SK-N-SH (cell line): ENCODE measurements around the gene BCAS2. TPM values are rescaled to one million over a fixed set of nuclear protein-coding genes. Genes with fewer than 3 reads are reported as not detected.

ENCODE experiments used
- CTCF ChIA-PET: fragments of 300-600, 350-600 bp; formaldehyde crosslinking; extraction: SDS; loops from one replicate; lab custom pipeline; 2021; lab: Yijun Ruan, JAX
- POLR2A ChIA-PET: fragments of 350-600 bp; sonication (Branson Sonifier 250); formaldehyde crosslinking; extraction: SDS; loops from one replicate; lab custom pipeline; 2020; ENCODE audit warnings: antibody characterized with exemption, inconsistent platforms; lab: Yijun Ruan, JAX
- DNase-seq: peaks from one replicate; pipeline ENCODE4 v3.0.0; 2012
- H2AFZ ChIP-seq: fragments of 200-600 bp; sonication (generic); 2 replicates; pipeline ENCODE4 v1.8.1; 2016; ENCODE audit warnings: antibody characterized with exemption, mild to moderate bottlenecking, low read depth
- H3F3A ChIP-seq: fragments of 200-600 bp; sonication (generic); replicated peaks from 2 replicates; pipeline ENCODE3; 2016; ENCODE audit warnings: antibody characterized with exemption, mild to moderate bottlenecking; ENCODE audit not compliant: insufficient read depth
- H3K27ac ChIP-seq, 2 experiments: fragments of 200-500 bp in 1 of 2; fragments of 200-600 bp in 1 of 2; sonication (Bioruptor generic) in 1 of 2; sonication (generic), shearing (Covaris generic) in 1 of 2; 2 replicates each; pipeline versions ENCODE4 v1.5.1 to v1.6.1; 2014 to 2016; ENCODE audit warnings: low read depth in 2 of 2, inconsistent platforms in 1 of 2, low read length in 1 of 2, mild to moderate bottlenecking in 1 of 2, mixed read lengths in 1 of 2
- H3K27me3 ChIP-seq: fragments of 200-600 bp; sonication (generic), shearing (Covaris generic); 2 replicates; pipeline ENCODE4 v1.6.1; 2016; ENCODE audit warnings: mixed run types; ENCODE audit not compliant: insufficient read depth
- H3K36me3 ChIP-seq, 2 experiments: fragments of 200-500 bp in 1 of 2; fragments of 200-600 bp in 1 of 2; sonication (Bioruptor generic) in 1 of 2; sonication (generic) in 1 of 2; replicated peaks in 1 of 2; 2 replicates each; pipeline versions ENCODE3 to v1.5.1; 2014 to 2016; ENCODE audit warnings: low read length in 1 of 2, mild to moderate bottlenecking in 1 of 2; ENCODE audit not compliant: insufficient read depth in 2 of 2, control insufficient read depth in 1 of 2
- H3K4me1 ChIP-seq, 2 experiments: fragments of 200-500 bp in 1 of 2; fragments of 200-600 bp in 1 of 2; sonication (Bioruptor generic) in 1 of 2; sonication (generic), shearing (Covaris generic) in 1 of 2; 2 replicates each; pipeline versions ENCODE4 v1.5.1 to v1.6.1; 2014 to 2016; ENCODE audit warnings: low read depth in 1 of 2, low read length in 1 of 2, mixed run types in 1 of 2; ENCODE audit not compliant: insufficient read depth in 2 of 2, control insufficient read depth in 1 of 2
- H3K4me2 ChIP-seq: fragments of 200-600 bp; sonication (generic), shearing (Covaris generic); 2 replicates; pipeline ENCODE4 v1.6.1; 2017; ENCODE audit warnings: mixed run types
- H3K4me3 ChIP-seq, 2 experiments: fragments of 200-500 bp in 1 of 2; fragments of 200-600 bp in 1 of 2; sonication (Bioruptor generic) in 1 of 2; sonication (generic), shearing (Covaris generic) in 1 of 2; 2 replicates each; pipeline versions ENCODE4 v1.5.1 to v1.8.1; 2014 to 2016; ENCODE audit warnings: low read depth in 2 of 2, inconsistent platforms in 1 of 2, low read length in 1 of 2, mild to moderate bottlenecking in 1 of 2, mixed read lengths in 1 of 2, moderate library complexity in 1 of 2
- H3K79me2 ChIP-seq: fragments of 200-600 bp; sonication (generic); 2 replicates; pipeline ENCODE4 v1.8.1; 2017; ENCODE audit warnings: mild to moderate bottlenecking; ENCODE audit not compliant: insufficient read depth
- H3K9ac ChIP-seq: fragments of 200-600 bp; sonication (generic); 2 replicates; pipeline ENCODE4 v1.6.1; 2017; ENCODE audit warnings: mixed run types
- H3K9me2 ChIP-seq: fragments of 200-600 bp; sonication (generic); 2 replicates; pipeline ENCODE4 v1.6.1; 2017; ENCODE audit warnings: mixed run types
- H3K9me3 ChIP-seq: fragments of 200-600 bp; sonication (generic); 2 replicates; pipeline ENCODE4 v1.6.1; 2017; ENCODE audit warnings: mixed run types, mild to moderate bottlenecking, moderate library complexity
- H4K20me1 ChIP-seq: fragments of 200-600 bp; sonication (generic); 2 replicates; pipeline ENCODE4 v1.6.1; 2017; ENCODE audit warnings: mild to moderate bottlenecking, mixed run types; ENCODE audit not compliant: insufficient read depth
- CHD2 ChIP-seq: fragments of 150-350 bp; IDR thresholded peaks from 2 replicates; pipeline ENCODE4 v1.6.1; 2018; ENCODE audit warnings: low read length; ENCODE audit not compliant: partially characterized antibody
- FOSL2 ChIP-seq: IDR thresholded peaks from 2 replicates; pipeline ENCODE4 v1.4.0; 2012; ENCODE audit warnings: low read depth, mild to moderate bottlenecking, moderate library complexity, borderline replicate concordance
- FOXJ3 ChIP-seq: sonication (generic); formaldehyde crosslinking; IDR thresholded peaks from 2 replicates; pipeline ENCODE4 v1.5.1; 2020; ENCODE audit warnings: mild to moderate bottlenecking, missing genetic modification reagents
- GABPA ChIP-seq: IDR thresholded peaks from 2 replicates; pipeline ENCODE4 v1.4.0; 2012; ENCODE audit warnings: low read depth, mild to moderate bottlenecking
- GATA2 ChIP-seq: sonication (generic); formaldehyde crosslinking; IDR thresholded peaks from 2 replicates; pipeline ENCODE4 v1.5.0; 2020; ENCODE audit warnings: mild to moderate bottlenecking, missing genetic modification reagents
- JUND ChIP-seq: IDR thresholded peaks from 2 replicates; pipeline ENCODE4 v1.4.0; 2012
- MEF2A ChIP-seq: IDR thresholded peaks from 2 replicates; pipeline ENCODE4 v1.4.0; 2012; ENCODE audit warnings: low read depth, borderline replicate concordance
- NFIC ChIP-seq: IDR thresholded peaks from 2 replicates; pipeline ENCODE4 v1.4.0; 2012; ENCODE audit warnings: borderline replicate concordance
- RAD21 ChIP-seq: IDR thresholded peaks from 2 replicates; pipeline ENCODE4 v1.6.1; 2012; ENCODE audit warnings: mild to moderate bottlenecking, low read length
- RCOR1 ChIP-seq: fragments of 150-350 bp; IDR thresholded peaks from 2 replicates; pipeline ENCODE4 v1.6.1; 2017; ENCODE audit warnings: antibody characterized with exemption, low read length
- SMC3 ChIP-seq: IDR thresholded peaks from 2 replicates; pipeline ENCODE4 v1.6.1; 2012; ENCODE audit warnings: low read depth, low read length, improper control_type of control experiment
- TAF1 ChIP-seq: IDR thresholded peaks from 2 replicates; pipeline ENCODE4 v1.6.1; 2012; ENCODE audit warnings: low read depth, mild to moderate bottlenecking, low read length, moderate library complexity, borderline replicate concordance
- WGBS: methylation state at CpG from one replicate; pipeline ENCODE4 v1.1.6; 2017; ENCODE audit warnings: low lambda C conversion rate; 5-methylcytosine and 5-hydroxymethylcytosine counted together
- polyA plus RNA-seq, 3 experiments: library from polyadenylated mRNA; depleted of rRNA; stranded (reverse); fragments of >200 nt; gene quantifications; 2 replicates each; pipeline ENCODE4 v1.2.3, GENCODE V29; 2012
- TF ChIP-seq, protein P1 (sequence below): IDR thresholded peaks from 2 replicates; pipeline ENCODE4 v1.4.0; 2012; ENCODE audit warnings: low read depth
- TF ChIP-seq, protein P2 (sequence below): IDR thresholded peaks from 2 replicates; pipeline ENCODE4 v1.4.0; 2012; ENCODE audit warnings: low read depth, borderline replicate concordance
- TF ChIP-seq, protein P3 (sequence below): IDR thresholded peaks from 2 replicates; pipeline ENCODE4 v1.6.1; 2012; ENCODE audit warnings: mild to moderate bottlenecking, low read depth, low read length, moderate library complexity

The BCAS2 gene
- polyA plus RNA-seq, 1 of the 3 experiments (the other 2 are of a cell fraction): 19.6 TPM

DNA sequence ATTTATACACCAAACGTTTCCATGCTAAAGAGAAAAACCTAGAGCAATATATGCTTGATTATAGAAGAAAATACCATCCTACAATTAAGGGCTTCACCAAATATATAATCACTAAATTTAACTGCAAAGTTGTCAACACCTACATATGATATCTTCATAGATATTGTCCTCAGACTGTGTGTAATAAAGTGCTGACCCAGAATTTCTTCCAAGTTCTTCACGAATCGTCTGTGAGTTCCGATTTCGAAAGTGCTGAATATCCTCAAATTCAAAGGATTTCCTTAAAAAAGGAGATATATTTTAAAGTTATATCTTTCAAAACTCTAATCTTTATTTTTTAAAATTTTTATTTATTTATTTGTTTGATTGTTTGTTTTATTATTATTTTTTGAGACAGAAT is 41.9 kb upstream of the BCAS2 start:
- CTCF ChIA-PET: no interaction called here

More for the DNA sequence above, 41.9 kb upstream of the BCAS2 start:
- Histone ChIP-seq H3K27me3 (peaks cover 15% of the 10 kb centered on the region; the same call in 1 of the 2 replicates), H4K20me1 (no peaks in the 10 kb centered on the region), H3K4me3 (no peak overlapping the region), H3K36me3 (no peaks in the 10 kb centered on the region), H3K79me2 (no peaks in the 10 kb centered on the region), H3K4me2 (no peak overlapping the region), H2AFZ (no peak overlapping the region), H3K9me3 (no peaks in the 10 kb centered on the region), H3K9ac (no peak overlapping the region), H3F3A (peaks cover 3% of the 10 kb centered on the region), H3K4me1 (no peaks in the 10 kb centered on the region), H3K27ac (no peak overlapping the region)
- POLR2A ChIA-PET: no interaction called here
- DNase-seq: no peak
- WGBS: 64% methylated on average over 5 of the region's 5 CpGs
- TF ChIP-seq NFIC (no peak), MEF2A (no peak), RCOR1 (no peak), RAD21 (no peak), CHD2 (no peak), JUND (no peak), GABPA (no peak), TAF1 (no peak), GATA2 (CRISPR knock-in tag) (no peak), SMC3 (no peak), FOSL2 (no peak), FOXJ3 (no peak)
- TF ChIP-seq, protein P1, sequence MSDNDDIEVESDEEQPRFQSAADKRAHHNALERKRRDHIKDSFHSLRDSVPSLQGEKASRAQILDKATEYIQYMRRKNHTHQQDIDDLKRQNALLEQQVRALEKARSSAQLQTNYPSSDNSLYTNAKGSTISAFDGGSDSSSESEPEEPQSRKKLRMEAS: no peak
- TF ChIP-seq, protein P2, sequence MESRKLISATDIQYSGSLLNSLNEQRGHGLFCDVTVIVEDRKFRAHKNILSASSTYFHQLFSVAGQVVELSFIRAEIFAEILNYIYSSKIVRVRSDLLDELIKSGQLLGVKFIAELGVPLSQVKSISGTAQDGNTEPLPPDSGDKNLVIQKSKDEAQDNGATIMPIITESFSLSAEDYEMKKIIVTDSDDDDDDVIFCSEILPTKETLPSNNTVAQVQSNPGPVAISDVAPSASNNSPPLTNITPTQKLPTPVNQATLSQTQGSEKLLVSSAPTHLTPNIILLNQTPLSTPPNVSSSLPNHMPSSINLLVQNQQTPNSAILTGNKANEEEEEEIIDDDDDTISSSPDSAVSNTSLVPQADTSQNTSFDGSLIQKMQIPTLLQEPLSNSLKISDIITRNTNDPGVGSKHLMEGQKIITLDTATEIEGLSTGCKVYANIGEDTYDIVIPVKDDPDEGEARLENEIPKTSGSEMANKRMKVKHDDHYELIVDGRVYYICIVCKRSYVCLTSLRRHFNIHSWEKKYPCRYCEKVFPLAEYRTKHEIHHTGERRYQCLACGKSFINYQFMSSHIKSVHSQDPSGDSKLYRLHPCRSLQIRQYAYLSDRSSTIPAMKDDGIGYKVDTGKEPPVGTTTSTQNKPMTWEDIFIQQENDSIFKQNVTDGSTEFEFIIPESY: no peak
- TF ChIP-seq, protein P3, sequence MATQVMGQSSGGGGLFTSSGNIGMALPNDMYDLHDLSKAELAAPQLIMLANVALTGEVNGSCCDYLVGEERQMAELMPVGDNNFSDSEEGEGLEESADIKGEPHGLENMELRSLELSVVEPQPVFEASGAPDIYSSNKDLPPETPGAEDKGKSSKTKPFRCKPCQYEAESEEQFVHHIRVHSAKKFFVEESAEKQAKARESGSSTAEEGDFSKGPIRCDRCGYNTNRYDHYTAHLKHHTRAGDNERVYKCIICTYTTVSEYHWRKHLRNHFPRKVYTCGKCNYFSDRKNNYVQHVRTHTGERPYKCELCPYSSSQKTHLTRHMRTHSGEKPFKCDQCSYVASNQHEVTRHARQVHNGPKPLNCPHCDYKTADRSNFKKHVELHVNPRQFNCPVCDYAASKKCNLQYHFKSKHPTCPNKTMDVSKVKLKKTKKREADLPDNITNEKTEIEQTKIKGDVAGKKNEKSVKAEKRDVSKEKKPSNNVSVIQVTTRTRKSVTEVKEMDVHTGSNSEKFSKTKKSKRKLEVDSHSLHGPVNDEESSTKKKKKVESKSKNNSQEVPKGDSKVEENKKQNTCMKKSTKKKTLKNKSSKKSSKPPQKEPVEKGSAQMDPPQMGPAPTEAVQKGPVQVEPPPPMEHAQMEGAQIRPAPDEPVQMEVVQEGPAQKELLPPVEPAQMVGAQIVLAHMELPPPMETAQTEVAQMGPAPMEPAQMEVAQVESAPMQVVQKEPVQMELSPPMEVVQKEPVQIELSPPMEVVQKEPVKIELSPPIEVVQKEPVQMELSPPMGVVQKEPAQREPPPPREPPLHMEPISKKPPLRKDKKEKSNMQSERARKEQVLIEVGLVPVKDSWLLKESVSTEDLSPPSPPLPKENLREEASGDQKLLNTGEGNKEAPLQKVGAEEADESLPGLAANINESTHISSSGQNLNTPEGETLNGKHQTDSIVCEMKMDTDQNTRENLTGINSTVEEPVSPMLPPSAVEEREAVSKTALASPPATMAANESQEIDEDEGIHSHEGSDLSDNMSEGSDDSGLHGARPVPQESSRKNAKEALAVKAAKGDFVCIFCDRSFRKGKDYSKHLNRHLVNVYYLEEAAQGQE: no peak
- TF ChIP-seq, all 33 proteins: peak for 0
- no peaks in the 10 kb centered on the region for H3K9me2 ChIP-seq
